ENCODE data around the gene NEK10.

DNA sequence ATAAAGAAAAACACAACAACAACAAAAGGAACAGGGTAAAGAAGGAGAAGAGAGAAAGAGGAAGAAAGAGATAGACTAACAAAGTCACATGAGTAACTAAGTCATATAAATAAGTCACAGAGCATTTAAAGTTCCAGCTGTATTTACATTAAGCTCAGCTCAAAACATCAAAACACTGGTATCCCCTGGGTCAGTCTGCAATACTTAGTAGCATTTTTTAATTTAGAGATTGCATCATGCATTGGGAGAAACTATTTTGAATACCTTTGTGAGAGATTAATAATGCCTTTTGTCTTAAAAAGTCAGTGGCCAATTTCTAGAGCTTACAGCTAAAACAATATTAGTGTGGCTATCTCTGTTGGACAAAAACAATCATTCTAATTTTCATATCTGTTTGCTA lies 78.4 kb downstream of the NEK10 start:
- TF ChIP-seq, protein P1, sequence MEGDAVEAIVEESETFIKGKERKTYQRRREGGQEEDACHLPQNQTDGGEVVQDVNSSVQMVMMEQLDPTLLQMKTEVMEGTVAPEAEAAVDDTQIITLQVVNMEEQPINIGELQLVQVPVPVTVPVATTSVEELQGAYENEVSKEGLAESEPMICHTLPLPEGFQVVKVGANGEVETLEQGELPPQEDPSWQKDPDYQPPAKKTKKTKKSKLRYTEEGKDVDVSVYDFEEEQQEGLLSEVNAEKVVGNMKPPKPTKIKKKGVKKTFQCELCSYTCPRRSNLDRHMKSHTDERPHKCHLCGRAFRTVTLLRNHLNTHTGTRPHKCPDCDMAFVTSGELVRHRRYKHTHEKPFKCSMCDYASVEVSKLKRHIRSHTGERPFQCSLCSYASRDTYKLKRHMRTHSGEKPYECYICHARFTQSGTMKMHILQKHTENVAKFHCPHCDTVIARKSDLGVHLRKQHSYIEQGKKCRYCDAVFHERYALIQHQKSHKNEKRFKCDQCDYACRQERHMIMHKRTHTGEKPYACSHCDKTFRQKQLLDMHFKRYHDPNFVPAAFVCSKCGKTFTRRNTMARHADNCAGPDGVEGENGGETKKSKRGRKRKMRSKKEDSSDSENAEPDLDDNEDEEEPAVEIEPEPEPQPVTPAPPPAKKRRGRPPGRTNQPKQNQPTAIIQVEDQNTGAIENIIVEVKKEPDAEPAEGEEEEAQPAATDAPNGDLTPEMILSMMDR (conservative IDR thresholded peaks at IDR 0.05; ENCODE audit: low read depth, low read length), result no peak
- TF ChIP-seq EZH2 (IDR thresholded peaks at IDR 0.05; ENCODE audit: low read length, unreplicated experiment), result no peak

Measured in PC-3 (cell line).